Measurements from ENCODE around the gene IFNAR1. TPM values are rescaled to one million over a fixed set of nuclear protein-coding genes. Genes with fewer than 3 reads are reported as not detected.

The IFNAR1 gene
- total and polyA plus RNA-seq, 2 experiments from 2014 or later, result 14.0 to 18.7 TPM

- TF ChIP-seq ZNF462 (CRISPR knock-in tag; IDR thresholded peaks at IDR 0.05) (no peak), POLR2AphosphoS5 (IDR thresholded peaks at IDR 0.05; ENCODE audit: low read depth) (no peak)
These were observed 35.5 kb upstream of the IFNAR1 start (continued) for GRCh38 chr21:33289199-33289819.

DNA sequence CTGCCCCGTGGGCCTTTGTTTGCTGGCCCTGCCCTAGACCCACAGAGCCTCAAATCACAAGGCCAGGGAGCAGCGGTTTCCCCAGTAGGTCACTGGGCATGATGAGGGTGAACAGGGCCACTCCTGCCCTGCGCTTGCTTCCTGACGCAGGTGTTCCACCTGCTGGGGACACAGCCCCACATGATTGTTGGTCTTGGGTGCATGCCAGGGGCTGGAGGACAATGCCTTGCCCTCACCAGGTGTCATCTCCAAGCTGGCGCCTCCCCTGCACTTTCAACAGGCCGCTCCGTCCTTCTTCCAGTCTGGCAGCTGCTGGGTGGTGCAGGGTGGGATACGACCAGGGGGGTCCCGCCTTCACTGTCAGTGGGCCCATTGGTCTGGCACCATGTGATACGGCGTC lies 34.3 kb upstream of the IFNAR1 start:
- Histone ChIP-seq H3K4me2 (no peak overlapping the region), H3K27ac (ENCODE audit: low read depth) (no peak overlapping the region), H3K4me1 (ENCODE audit: insufficient read depth) (no peaks in the 10 kb centered on the region), H3F3A (replicated peaks; ENCODE audit: low read depth) (no peaks in the 10 kb centered on the region), H4K20me1 (replicated peaks; ENCODE audit: insufficient read depth) (no peaks in the 10 kb centered on the region), H3K79me2 (replicated peaks; ENCODE audit: insufficient read depth) (no peaks in the 10 kb centered on the region), H3K36me3 (ENCODE audit: insufficient read depth) (no peaks in the 10 kb centered on the region), H2AFZ (no peak overlapping the region), H3K27me3 (ENCODE audit: insufficient read depth) (no peaks in the 10 kb centered on the region), H3K4me3 (no peak overlapping the region), H3K9me2 (ENCODE audit: insufficient read depth) (no peaks in the 10 kb centered on the region)
- Mint-ChIP-seq H3K27ac (no peak overlapping the region), H3K4me1 (no peaks in the 10 kb centered on the region), H3K9me3 (no peaks in the 10 kb centered on the region), H3K4me3 (no peak overlapping the region), H3K36me3 (ENCODE audit: low read depth) (no peaks in the 10 kb centered on the region), H3K27me3 (ENCODE audit: insufficient read depth, low read depth, poor library complexity) (peaks cover 4% of the 10 kb centered on the region)
- ATAC-seq, result no peak
- no peak for DNase-seq (ENCODE audit: low spot score)
- TF ChIP-seq STAT1 (IDR thresholded peaks at IDR 0.05; ENCODE audit: unreplicated experiment) (no peak), EZH2 (IDR thresholded peaks at IDR 0.05; ENCODE audit: low read depth, unreplicated experiment) (no peak), ZNF114 (CRISPR knock-in tag; IDR thresholded peaks at IDR 0.05) (no peak), CREB1 (CRISPR knock-in tag; IDR thresholded peaks at IDR 0.05; ENCODE audit: low read depth) (no peak), POLR2AphosphoS5 (IDR thresholded peaks at IDR 0.05; ENCODE audit: low read depth) (no peak), ETS1 (IDR thresholded peaks at IDR 0.05) (no peak), NANOG (IDR thresholded peaks at IDR 0.05; ENCODE audit: borderline replicate concordance) (no peak), JUNB (IDR thresholded peaks at IDR 0.05; ENCODE audit: unreplicated experiment) (no peak)
- TF ChIP-seq, protein P1, sequence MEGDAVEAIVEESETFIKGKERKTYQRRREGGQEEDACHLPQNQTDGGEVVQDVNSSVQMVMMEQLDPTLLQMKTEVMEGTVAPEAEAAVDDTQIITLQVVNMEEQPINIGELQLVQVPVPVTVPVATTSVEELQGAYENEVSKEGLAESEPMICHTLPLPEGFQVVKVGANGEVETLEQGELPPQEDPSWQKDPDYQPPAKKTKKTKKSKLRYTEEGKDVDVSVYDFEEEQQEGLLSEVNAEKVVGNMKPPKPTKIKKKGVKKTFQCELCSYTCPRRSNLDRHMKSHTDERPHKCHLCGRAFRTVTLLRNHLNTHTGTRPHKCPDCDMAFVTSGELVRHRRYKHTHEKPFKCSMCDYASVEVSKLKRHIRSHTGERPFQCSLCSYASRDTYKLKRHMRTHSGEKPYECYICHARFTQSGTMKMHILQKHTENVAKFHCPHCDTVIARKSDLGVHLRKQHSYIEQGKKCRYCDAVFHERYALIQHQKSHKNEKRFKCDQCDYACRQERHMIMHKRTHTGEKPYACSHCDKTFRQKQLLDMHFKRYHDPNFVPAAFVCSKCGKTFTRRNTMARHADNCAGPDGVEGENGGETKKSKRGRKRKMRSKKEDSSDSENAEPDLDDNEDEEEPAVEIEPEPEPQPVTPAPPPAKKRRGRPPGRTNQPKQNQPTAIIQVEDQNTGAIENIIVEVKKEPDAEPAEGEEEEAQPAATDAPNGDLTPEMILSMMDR (conservative IDR thresholded peaks at IDR 0.05; ENCODE audit: low read depth in 2 of 2), result no peak
- TF ChIP-seq, protein P2, sequence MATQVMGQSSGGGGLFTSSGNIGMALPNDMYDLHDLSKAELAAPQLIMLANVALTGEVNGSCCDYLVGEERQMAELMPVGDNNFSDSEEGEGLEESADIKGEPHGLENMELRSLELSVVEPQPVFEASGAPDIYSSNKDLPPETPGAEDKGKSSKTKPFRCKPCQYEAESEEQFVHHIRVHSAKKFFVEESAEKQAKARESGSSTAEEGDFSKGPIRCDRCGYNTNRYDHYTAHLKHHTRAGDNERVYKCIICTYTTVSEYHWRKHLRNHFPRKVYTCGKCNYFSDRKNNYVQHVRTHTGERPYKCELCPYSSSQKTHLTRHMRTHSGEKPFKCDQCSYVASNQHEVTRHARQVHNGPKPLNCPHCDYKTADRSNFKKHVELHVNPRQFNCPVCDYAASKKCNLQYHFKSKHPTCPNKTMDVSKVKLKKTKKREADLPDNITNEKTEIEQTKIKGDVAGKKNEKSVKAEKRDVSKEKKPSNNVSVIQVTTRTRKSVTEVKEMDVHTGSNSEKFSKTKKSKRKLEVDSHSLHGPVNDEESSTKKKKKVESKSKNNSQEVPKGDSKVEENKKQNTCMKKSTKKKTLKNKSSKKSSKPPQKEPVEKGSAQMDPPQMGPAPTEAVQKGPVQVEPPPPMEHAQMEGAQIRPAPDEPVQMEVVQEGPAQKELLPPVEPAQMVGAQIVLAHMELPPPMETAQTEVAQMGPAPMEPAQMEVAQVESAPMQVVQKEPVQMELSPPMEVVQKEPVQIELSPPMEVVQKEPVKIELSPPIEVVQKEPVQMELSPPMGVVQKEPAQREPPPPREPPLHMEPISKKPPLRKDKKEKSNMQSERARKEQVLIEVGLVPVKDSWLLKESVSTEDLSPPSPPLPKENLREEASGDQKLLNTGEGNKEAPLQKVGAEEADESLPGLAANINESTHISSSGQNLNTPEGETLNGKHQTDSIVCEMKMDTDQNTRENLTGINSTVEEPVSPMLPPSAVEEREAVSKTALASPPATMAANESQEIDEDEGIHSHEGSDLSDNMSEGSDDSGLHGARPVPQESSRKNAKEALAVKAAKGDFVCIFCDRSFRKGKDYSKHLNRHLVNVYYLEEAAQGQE (IDR thresholded peaks at IDR 0.05; ENCODE audit: unreplicated experiment), result no peak
